ENCODE measurements around the gene SGPL1.

SGPL1 gene

DNA sequence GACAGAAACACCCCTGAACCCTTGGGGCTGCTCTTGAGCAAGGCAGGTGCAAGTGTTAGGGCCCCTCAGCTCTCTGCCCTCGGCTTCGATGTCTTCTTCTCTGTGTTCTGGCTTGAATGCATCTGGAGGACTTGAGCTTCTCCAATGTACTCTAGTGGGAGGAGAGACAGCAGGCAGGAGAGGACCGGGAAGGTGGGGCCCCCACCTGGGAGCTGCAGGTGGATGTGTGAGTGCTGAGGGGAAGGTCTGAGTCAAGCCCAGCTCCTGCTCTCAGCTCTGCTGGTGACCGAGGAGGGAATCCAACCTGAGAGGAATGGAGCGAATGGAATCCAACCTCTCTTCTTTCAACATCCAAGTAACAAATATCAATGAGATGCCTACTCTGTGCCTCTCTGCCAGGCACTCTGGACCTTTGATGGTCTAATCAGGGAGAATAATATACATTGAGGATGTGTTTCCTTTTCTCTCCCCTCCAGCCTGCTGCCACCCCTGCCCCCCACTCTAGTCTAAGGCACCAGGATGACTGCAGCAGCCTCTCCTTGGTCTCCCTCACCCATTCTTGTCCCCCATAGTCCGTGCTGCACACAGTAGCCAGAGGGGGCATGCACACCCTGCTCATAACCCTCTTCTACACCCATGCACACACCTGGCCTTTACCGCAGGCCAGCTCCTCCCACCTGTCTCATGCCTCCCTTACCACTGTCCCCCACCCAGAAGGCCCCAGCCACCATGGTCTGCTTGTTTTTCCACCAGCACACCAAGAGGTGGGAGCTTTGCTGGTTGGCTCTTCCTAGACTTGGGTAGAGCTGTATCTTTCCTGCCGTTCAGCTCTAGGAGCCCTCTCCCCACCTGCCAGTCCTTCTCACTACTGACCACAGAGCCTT, 44.2 kb upstream of the SGPL1 start:
- Histone ChIP-seq H2AFZ (no peak overlapping the region), H3K9me3 (ENCODE audit: control insufficient read depth, low read length) (no peaks in the 10 kb centered on the region), H3K27ac (no peak overlapping the region), H3K4me1 (no peaks in the 10 kb centered on the region), H3K9ac (no peak overlapping the region), H3K79me2 (no peaks in the 10 kb centered on the region), H3K4me2 (ENCODE audit: low read length) (no peak overlapping the region), H3K4me3 (ENCODE audit: low read depth, low read length) (no peak overlapping the region), H3K27me3 (ENCODE audit: control insufficient read depth, insufficient read depth, low read length) (no peaks in the 10 kb centered on the region), H3K36me3 (ENCODE audit: control insufficient read depth, insufficient read depth, low read length) (no peaks in the 10 kb centered on the region)
- TF ChIP-seq, protein P1, sequence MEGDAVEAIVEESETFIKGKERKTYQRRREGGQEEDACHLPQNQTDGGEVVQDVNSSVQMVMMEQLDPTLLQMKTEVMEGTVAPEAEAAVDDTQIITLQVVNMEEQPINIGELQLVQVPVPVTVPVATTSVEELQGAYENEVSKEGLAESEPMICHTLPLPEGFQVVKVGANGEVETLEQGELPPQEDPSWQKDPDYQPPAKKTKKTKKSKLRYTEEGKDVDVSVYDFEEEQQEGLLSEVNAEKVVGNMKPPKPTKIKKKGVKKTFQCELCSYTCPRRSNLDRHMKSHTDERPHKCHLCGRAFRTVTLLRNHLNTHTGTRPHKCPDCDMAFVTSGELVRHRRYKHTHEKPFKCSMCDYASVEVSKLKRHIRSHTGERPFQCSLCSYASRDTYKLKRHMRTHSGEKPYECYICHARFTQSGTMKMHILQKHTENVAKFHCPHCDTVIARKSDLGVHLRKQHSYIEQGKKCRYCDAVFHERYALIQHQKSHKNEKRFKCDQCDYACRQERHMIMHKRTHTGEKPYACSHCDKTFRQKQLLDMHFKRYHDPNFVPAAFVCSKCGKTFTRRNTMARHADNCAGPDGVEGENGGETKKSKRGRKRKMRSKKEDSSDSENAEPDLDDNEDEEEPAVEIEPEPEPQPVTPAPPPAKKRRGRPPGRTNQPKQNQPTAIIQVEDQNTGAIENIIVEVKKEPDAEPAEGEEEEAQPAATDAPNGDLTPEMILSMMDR (IDR thresholded peaks at IDR 0.05) = no peak

DNA sequence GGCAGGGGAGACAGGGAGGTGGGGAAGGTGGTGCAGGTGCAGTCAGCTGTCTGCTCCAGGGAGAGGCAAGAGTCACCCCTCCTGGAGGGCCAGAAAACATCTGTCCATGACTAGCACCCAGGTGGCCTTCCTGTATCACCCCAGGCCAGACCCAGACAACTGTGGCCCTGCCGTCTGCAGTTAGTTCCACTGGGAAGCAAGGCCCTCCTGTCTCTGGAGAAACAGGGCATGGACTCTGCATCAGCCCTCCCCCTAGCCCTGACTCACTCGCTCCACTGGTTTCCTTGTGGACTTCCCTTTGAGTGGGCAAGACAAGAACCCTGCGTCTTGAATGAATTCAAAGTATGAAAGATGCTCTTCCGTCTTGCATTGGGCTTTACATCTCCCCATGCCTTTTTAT, 43.1 kb upstream of the SGPL1 start:
- no peaks in the 10 kb centered on the region for H3K27me3 ChIP-seq (ENCODE audit: control insufficient read depth, insufficient read depth, low read length)
- H3K9me3 ChIP-seq (ENCODE audit: control insufficient read depth, low read length) = no peaks in the 10 kb centered on the region
- TF ChIP-seq, protein P1 (IDR thresholded peaks at IDR 0.05) = no peak
- H3K9ac ChIP-seq = no peak overlapping the region
- H3K4me3 ChIP-seq (ENCODE audit: low read depth, low read length) = no peak overlapping the region
- H3K36me3 ChIP-seq (ENCODE audit: control insufficient read depth, insufficient read depth, low read length) = no peaks in the 10 kb centered on the region
- no peak overlapping the region for H2AFZ ChIP-seq
- no peak overlapping the region for H3K4me2 ChIP-seq (ENCODE audit: low read length)
- H3K27ac ChIP-seq = no peak overlapping the region
- H3K4me1 ChIP-seq = no peaks in the 10 kb centered on the region
- no peaks in the 10 kb centered on the region for H3K79me2 ChIP-seq

DNA sequence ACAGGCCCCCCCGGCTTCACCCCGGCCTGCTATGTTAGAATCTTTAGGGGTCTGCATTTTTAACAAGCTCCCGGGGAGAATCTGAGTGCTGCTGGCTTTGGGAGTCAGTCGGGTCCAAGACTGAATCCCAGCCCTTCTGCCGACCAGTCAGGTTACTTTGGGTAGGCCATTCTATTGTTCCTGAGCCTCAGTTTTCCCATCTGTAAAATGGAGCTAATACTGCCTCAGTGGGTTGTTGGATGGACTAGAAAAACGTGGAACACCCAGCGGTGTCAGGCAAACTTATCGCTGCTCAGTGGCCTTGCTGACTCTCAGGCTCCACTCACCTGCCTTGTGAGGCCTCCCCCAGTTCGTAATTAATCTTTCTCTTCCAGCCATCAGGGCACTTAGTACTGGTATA, 42.3 kb upstream of the SGPL1 start:
- Histone ChIP-seq H3K4me1 (no peaks in the 10 kb centered on the region), H3K4me3 (ENCODE audit: low read depth, low read length) (no peak overlapping the region), H3K27me3 (ENCODE audit: control insufficient read depth, insufficient read depth, low read length) (no peaks in the 10 kb centered on the region), H3K79me2 (no peaks in the 10 kb centered on the region), H3K27ac (no peak overlapping the region), H3K9me3 (ENCODE audit: control insufficient read depth, low read length) (no peaks in the 10 kb centered on the region), H2AFZ (no peak overlapping the region), H3K4me2 (ENCODE audit: low read length) (no peak overlapping the region), H3K9ac (no peak overlapping the region), H3K36me3 (ENCODE audit: control insufficient read depth, insufficient read depth, low read length) (no peaks in the 10 kb centered on the region)
- TF ChIP-seq, protein P1 (IDR thresholded peaks at IDR 0.05) = no peak

DNA sequence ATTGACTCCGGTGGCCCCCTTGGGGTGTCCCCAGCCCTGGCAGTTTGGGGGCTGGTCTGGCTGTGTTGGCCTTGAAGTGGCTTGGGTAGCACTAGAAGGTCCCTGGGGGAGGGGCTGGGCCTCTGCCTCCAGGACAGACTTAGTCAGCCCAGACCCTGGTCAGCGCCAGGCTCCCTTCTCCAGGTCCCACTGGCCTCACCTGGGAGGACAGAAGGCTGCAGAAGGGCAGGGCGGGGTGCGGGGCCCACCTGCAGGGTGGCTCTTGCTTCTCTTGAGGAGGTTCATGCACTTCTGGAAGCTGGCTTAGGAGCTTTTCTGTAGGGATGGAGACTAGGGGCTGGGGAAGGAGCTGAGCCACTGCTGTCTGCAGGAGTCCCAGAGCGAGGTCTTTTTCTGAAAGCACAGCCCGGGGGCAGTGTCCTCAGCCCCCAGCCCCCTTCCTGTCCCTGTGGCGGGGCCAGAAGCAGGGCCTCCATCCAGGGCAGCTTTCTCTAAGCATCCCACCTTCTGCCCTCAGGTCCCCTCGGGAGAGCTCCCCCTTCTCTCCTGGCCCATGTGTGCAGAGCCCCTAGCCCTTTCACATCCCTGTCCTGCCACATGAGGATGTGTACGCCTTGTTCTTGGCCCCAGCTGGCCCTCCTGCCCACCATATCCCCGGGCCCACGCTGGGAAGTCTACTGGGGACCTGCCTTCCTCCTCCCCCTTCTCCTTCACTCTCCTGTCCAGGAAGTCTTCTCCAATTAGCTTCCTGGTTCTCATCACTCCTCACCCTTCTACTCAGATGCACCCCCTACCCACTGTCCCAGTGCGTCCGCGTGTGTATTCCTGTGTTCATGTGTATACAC, 41.6 kb upstream of the SGPL1 start:
- TF ChIP-seq, protein P1 (IDR thresholded peaks at IDR 0.05) = no peak
- Histone ChIP-seq H3K4me3 (ENCODE audit: low read depth, low read length) (no peak overlapping the region), H3K79me2 (no peaks in the 10 kb centered on the region), H3K4me2 (ENCODE audit: low read length) (no peak overlapping the region), H3K9ac (no peak overlapping the region), H3K36me3 (ENCODE audit: control insufficient read depth, insufficient read depth, low read length) (no peaks in the 10 kb centered on the region), H3K27ac (no peak overlapping the region), H3K9me3 (ENCODE audit: control insufficient read depth, low read length) (no peaks in the 10 kb centered on the region), H2AFZ (no peak overlapping the region), H3K27me3 (ENCODE audit: control insufficient read depth, insufficient read depth, low read length) (no peaks in the 10 kb centered on the region), H3K4me1 (no peaks in the 10 kb centered on the region)

Data from parathyroid adenoma (tissue), 2 donors.